Activated CD8-positive, alpha-beta memory T cell treated with anti-CD3 and anti-CD28 coated beads, Interleukin-2, amount 50 U/mL, for 4 hours (primary cell): ENCODE measurements around the gene GRIK3.

Experiments used
- DNase-seq: peaks from one replicate; pipeline ENCODE4 v3.0.0-alpha.2; 2020

GRIK3 gene

GRCh38 chr1:36807262-36807661 is 227.1 kb downstream of the GRIK3 start:
- DNase-seq, result no peak

- no peak for DNase-seq
Observed at GRCh38 chr1:36805979-36806640, 228.2 kb downstream of the GRIK3 start.

DNA sequence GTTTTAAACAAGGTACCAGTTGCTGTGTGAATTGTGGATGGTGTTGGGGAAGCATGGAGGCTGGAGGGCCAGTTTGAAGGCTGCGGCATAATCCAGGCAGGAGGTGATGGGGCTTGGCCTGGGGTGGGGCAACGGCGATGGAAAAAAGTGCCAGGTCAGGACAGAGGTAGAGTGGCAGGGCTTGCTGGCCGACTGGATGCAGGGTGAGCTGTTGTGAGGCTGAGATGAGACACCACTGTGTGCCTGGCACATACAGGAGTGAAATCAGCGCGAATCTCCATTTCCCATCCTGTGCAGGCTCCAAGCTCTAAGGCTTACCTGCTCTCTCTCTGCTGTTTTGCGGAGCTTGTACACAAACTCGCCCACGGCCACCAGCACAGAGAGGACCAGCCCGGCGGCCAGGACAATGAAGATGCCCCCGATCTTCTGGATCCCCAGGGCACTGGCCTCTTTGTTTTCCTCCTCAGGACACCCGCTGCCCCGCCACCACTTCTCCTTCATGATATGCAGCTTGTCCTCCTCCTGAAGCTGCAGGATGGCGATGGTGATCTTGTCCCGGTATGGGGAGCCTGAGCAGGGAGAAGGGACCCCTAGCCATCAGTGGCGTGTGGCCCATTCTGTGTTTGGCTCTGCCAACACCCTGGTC is 229.5 kb downstream of the GRIK3 start:
- no peak for DNase-seq

DNA sequence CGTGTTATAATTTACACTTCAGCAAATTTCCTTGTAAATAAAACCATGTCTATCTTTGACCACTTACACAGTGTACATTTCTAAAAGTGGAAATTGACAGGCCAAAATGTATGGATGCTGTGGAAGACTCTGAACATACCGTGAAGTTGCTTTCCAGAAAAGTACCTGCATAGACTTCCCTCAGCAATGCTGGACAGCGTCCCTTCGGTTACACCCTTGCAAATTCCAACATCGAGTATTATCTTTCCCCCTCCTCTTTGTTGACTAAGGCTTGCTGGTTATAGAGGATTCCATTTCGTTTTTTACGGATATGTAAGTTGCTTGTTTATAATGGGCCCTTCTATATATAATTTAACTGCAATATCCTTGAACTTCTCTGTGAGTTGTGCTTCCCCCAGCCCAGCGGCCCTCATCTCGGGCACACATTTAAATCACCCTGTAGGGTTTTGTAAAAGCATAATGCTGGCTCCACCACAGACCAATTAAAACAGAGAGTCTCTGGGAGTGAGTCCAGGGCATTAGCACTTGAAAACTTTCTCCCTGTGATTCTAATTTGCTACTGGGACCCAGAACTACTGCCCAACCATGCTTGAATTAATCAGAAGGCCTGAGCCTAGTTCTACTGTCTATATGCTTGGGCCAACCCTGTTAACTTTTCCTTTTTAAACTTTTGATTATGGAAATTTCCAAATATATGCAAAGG is 230.3 kb downstream of the GRIK3 start:
- no peak for DNase-seq

DNA sequence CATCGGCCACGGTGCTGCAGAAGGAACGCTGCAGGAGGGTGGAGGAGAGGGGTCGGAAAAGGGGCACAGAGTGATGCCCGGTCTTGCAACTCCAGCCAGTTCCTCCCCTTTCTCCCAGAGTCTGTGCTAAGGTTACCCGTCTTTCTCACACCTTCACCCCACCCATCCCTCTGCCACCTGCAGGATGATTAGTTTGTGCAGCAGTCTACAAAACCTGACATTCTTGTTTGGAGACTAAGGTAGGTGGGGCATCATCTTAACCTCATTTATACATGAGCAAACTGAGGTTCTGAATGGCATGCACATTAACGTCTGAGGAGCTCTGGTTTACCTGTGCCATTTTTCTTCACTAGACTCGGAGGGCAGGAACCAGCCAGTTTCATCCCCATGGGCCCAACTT is 232.3 kb downstream of the GRIK3 start:
- no peak for DNase-seq

- DNase-seq, result no peak
Observed at GRCh38 chr1:36797761-36798160, 236.6 kb downstream of the GRIK3 start.

DNA sequence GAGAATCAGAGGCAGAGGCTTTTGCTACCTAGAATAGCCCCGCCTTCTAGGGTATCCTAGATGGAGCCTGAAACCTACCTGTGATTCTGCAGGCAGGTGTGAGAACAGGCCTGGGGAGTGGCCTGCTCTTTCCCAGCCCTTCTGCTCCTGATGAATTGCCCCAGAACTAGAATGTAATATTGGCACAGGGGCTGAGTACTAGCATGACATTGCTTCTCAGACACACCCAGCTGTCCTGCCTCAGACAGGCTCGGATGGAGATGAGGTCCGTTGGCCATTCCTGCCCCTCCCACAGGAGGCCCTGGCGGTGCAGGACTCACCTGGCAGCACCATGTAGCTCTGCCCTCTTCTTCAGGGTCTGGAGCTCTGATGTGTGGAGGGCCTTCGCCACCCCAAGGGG is 237.6 kb downstream of the GRIK3 start:
- no peak for DNase-seq

DNA sequence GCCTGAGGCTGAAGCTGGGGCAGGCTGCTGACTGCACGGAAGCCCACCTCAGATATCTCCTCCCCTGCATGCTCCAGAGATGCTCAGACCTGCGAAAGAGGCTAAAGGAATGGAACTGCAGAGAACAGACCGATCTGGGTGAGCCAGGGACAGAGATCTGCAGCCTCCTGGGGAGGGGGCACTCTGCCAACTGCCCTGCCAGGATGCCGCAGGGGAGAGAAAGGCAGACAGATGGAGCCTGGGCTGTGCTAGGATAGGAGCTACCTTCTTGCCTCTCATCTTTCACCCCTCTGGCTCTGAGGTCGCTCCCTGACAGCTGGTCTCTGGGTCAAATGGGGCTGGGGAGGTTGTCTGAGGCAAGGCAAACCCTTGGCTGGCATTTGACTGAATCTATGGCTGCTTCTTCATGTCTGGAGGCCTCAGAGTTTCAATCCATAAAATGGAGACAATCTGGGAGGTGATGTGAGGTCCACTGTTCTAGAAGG is 238.2 kb downstream of the GRIK3 start:
- no peak for DNase-seq

GRCh38 chr1:36794460-36794859 is 239.9 kb downstream of the GRIK3 start:
- DNase-seq, result no peak

DNA sequence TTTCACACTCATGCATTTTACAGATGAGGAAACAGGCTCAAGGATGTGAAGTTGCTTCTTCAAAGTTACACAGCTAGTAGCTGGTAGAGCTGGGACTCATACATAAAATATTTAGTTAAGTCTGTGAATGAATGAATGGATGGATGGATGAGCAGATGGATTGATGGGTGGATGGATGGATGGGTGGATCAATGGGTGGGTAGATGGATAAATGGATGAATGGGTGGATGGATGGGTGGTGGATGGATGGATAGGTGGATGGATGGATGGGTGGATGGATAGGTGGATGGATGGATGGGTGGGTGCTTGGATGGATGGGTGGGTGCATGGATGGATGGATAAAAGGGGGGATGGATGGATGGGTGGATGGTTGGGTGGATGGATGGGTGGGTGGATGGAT is 240.9 kb downstream of the GRIK3 start:
- DNase-seq, result no peak

DNA sequence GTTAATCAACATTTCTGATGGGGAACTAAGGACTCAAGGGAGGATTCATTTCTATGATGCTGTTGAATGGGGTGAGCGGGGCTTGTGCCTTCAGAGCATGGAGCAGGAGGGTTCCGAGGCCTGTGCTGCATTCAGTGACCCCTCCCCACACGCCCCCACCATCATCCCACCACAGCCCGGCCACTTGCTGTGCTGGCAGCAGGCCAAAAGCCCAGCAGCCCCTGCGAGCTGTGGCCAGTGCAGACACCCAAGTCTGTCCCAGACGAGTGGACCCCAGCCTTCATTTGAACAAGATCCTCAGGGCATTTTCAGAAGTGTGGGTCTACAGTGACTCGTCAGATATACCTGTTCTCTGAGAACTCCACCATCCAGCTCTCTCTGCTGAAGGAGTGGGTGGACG is 242.0 kb downstream of the GRIK3 start:
- DNase-seq, result no peak

GRCh38 chr1:36790191-36790590 is 244.1 kb downstream of the GRIK3 start:
- no peak for DNase-seq

GRCh38 chr1:36789535-36789934 is 244.8 kb downstream of the GRIK3 start:
- DNase-seq, result no peak

DNA sequence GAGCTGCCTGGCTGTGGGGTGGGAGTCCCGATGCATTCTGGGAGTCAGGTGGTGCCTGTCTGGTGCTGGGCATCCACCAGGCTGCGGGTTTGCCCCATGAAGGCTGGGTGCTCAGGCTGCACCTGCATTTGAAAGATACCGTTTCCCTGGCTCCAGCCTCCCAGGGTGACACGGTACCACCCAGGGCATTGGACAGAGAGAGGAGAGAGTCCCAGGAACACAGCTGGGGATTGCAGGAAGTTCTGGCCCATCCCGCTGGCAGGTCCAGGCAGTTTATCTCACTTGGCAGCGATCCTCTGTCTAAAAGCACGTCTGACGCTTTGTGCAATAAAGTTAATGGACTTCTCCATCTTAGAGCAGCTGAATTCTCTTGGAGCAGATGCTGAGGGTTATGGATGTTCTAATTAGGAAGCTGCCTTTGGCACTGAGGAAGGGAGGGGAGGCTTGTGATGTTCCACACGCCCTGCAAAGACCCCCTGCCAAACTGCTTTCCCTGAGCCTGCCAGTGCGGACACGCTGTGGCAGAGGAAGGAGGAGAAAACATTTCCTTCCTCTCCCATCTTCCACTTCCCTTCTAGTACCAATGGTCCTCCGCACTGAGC is 246.9 kb downstream of the GRIK3 start:
- DNase-seq, result no peak

GRCh38 chr1:36786425-36786824 is 247.9 kb downstream of the GRIK3 start:
- no peak for DNase-seq

GRCh38 chr1:36784147-36784859 is 250.0 kb downstream of the GRIK3 start:
- no peak for DNase-seq

DNA sequence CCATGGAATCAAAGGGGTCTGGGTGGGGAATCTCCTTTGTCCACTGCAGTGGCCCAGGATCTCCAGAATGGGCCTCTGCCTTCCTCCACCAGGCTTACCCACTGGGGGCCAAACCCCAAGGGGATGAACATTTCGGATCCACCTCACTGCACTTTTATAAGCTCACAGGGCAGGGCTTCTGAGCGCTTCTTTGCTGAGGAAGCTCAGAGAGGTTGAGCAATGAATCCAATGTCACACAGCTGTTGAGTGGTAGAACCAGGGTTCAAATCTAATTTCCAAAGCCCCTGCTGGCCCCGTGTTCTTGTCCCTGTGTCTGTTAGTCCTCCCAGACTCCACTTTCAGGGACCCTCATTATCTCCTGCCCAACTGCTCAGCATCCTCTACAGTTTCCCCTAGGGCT is 250.8 kb downstream of the GRIK3 start:
- no peak for DNase-seq

GRCh38 chr1:36782785-36783184 is 251.5 kb downstream of the GRIK3 start:
- no peak for DNase-seq

DNA sequence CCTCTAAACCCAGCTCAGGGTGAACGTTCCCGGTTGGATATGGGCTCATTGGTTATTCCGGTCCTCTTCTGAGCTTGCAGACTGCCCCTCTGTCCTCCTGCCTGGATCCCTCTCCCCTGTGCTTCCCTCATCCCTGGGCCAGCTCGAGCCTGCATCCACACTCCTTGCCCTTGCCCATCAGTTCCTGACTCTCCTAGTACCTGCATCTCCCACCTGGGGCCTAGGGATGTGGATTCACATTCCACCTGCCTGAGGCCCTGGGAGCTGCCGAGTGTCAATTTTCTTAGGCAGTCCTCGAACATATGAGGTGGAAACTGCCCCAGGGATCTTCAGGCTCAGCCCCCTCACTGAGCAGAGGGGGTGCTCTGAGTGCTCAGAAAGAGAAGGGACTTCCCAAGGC is 252.2 kb downstream of the GRIK3 start:
- DNase-seq, result no peak

DNA sequence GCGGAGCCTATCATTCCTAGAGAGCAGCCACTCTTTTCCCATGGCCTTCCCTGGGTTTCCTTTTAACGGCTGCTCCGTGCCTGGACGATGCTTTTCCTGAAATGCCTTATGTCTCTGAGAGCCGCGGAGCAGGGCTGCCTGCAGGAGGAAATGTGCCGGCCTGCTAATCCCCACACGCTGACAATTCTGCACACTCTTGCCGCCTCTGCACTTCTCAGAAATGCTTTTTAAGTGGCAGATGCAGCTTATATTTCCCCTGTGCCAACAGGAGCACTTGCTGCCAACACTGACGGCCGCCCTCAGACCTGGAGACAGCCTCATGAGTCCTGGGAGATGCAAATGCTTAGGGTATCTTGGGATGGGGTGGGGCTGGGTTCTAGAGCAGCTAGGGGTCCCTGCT is 253.2 kb downstream of the GRIK3 start:
- DNase-seq, result no peak

DNA sequence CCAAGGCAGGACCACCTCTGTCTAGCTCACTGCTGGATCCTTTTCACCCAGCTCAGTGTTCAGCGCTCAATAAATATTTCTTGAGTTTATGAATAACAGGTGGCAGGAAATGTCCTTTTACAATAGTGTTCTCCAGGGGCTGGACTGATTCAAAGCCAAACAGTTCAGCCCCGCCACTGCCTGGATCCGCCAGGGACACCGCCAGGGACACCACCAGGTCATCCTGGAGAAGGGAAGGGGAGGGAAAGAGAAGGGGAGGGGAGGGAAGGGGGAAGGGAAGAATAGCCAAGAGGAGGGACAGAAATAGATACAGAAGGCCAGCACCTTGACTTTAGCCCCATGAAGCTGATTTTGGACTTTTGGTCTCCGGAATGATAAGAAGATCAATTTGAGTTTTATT is 255.6 kb downstream of the GRIK3 start:
- DNase-seq, result no peak

DNA sequence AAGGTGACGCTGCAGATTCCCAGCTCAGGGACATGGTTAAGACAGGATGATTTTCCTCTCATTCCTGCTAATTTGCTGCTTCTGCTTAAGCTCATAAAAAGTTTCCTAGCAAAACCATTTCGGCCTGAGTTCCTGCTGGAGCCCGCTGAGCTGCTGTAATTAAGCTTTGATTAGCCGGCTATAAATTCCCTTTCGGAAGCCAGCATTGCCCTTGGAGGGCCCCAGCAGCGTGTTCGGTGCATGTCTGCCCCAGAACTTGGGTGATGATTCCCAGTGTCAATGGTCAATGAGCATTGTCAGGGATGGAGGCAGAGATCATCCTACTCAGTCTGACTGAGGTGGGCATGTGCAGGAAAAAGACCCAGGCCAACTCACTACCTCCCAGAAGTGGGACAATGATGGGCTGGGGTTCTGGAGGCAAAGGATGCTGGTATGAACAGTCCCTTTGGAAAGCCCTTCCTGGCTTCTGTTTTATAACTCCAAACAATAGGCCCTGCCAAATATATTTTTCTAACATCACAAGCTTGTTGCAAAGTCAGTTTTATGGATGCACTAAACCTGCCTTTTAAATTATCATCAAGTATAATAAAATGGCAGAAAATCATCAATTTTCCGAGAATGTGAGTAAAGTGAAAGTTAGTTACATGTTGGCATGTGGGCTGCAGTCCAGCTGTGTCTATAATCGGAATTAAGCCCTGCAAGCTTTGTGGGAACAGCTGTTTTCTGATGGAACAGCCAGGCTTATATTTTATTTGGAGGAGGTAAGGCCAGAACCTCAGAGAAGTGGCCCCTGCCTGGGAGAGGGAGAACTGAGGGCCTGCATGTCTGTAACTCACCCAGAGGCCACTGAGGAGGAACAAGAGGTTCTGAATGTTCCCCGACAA is 257.1 kb downstream of the GRIK3 start:
- DNase-seq, result no peak
